Kidney (tissue), 14 donors: ENCODE data around the gene MYADM. TPM values are rescaled to one million over a fixed set of nuclear protein-coding genes. Genes with fewer than 3 reads are reported as not detected.

ENCODE experiments used
- DNase-seq, 5 donors: peaks; one replicate each; pipeline ENCODE4 v3.0.0-alpha.2; 2013 to 2020
- FAIRE-seq: peaks from 2 replicates; lab custom pipeline; 2012; peaks lifted over from hg19 to GRCh38; lab: Jason Lieb, UNC
- H3K27ac ChIP-seq, 2 donors: one replicate each; pipeline ENCODE4 v1.7.0; 2013; ENCODE audit warnings: low read depth in 2 of 2, low read length in 2 of 2, inconsistent platforms in 1 of 2
- H3K27me3 ChIP-seq: one replicate; pipeline ENCODE4 v1.7.1; 2013; ENCODE audit warnings: low read length, inconsistent platforms; ENCODE audit not compliant: control insufficient read depth, insufficient read depth
- H3K36me3 ChIP-seq, 3 donors: one replicate each; pipeline versions ENCODE4 v1.7.0 to v1.7.1; 2013; ENCODE audit warnings: low read length in 3 of 3, control low read depth in 1 of 3, inconsistent platforms in 1 of 3; ENCODE audit not compliant: insufficient read depth in 3 of 3, control insufficient read depth in 2 of 3
- H3K4me1 ChIP-seq, 3 donors: one replicate each; pipeline versions ENCODE4 v1.7.0 to v1.7.1; 2013; ENCODE audit warnings: low read length in 3 of 3, inconsistent platforms in 1 of 3, low read depth in 1 of 3; ENCODE audit not compliant: control insufficient read depth in 2 of 3, insufficient read depth in 2 of 3
- H3K4me3 ChIP-seq, 3 donors: one replicate each; pipeline versions ENCODE4 v1.7.0 to v1.8.1; 2013; ENCODE audit warnings: low read length in 3 of 3, control low read depth in 1 of 3, inconsistent platforms in 1 of 3
- H3K9ac ChIP-seq, 3 donors: one replicate each; pipeline versions ENCODE4 v1.7.0 to v1.7.1; 2013; ENCODE audit warnings: low read length in 3 of 3, control low read depth in 1 of 3, inconsistent platforms in 1 of 3
- H3K9me3 ChIP-seq, 3 donors: one replicate each; pipeline versions ENCODE4 v1.7.0 to v1.7.1; 2013; ENCODE audit warnings: low read length in 3 of 3, control low read depth in 1 of 3, inconsistent platforms in 1 of 3; ENCODE audit not compliant: control insufficient read depth in 2 of 3, insufficient read depth in 1 of 3
- CTCF ChIP-seq: IDR thresholded peaks from 3 replicates; pipeline ENCODE4 v1.5.1; 2012; ENCODE audit warnings: mild to moderate bottlenecking, moderate library complexity, borderline replicate concordance; ENCODE audit not compliant: insufficient read depth; ENCODE audit errors: extremely low read depth
- intact Hi-C: fragments of 100-400 bp; cut with DNase I; formaldehyde crosslinking; loops from one replicate; pipeline ENCODE4 v1.11.1; 2022
- polyA plus RNA-seq: library from polyadenylated mRNA; stranded (reverse); fragments of 350-450 nt; fragmentation: Illumina TruSeq; extraction: RNeasy Lipid Tissue Mini Kit (QIAGEN cat#74804); gene quantifications from one replicate; pipeline ENCODE4 v1.2.3, GENCODE V29; 2014; ENCODE audit warnings: low read depth, low replicate concordance; ENCODE audit not compliant: insufficient read depth
- total RNA-seq: library from RNA; stranded (reverse); fragmentation: NEBNext Ultra II Directional; extraction: Animal tissue kit (Norgen Biotek cat#: 25700); gene quantifications from one replicate; pipeline ENCODE4 v1.2.1, GENCODE V29; 2021
- donor health status: control.
- donor health status: control.
- donor health status: control.
- donor health status: control.
- donor health status: control.
- donor health status: DM: yes; HTN: yes; CAD: no.
- donor health status: Normal renal cell carcinoma (clear cell type).

MYADM gene
- total and polyA plus RNA-seq, 2 donors from 2014 or later = 13.1 to 90.3 TPM

GRCh38 chr19:53897459-53897858, 29.8 kb downstream of the MYADM start:
- DNase-seq (no peak), FAIRE-seq (no peak)
- intact Hi-C loops = no loop called here
- no peak for TF ChIP-seq CTCF
- Histone ChIP-seq H3K27ac (no peak overlapping the region), H3K27me3 (no peaks in the 10 kb centered on the region), H3K9me3 (peaks cover 0 to 2% (median 0%) of the 10 kb centered on the region in 3 donors), H3K4me1 (no peaks in the 10 kb centered on the region), H3K9ac (no peak overlapping the region), H3K4me3 (no peak overlapping the region), H3K36me3 (no peaks in the 10 kb centered on the region)

GRCh38 chr19:53898166-53898565, 30.5 kb downstream of the MYADM start:
- no peaks in the 10 kb centered on the region for H3K36me3 ChIP-seq
- no peak for TF ChIP-seq CTCF
- H3K9me3 ChIP-seq = peaks cover 0 to 2% (median 0%) of the 10 kb centered on the region in 3 donors
- no peak overlapping the region for H3K4me3 ChIP-seq
- intact Hi-C loops = no loop called here
- DNase-seq (peak in 1 of 5 donors; percentile 32), FAIRE-seq (no peak)
- H3K27ac ChIP-seq = no peak overlapping the region
- no peaks in the 10 kb centered on the region for H3K27me3 ChIP-seq
- H3K9ac ChIP-seq = no peak overlapping the region
- H3K4me1 ChIP-seq = no peaks in the 10 kb centered on the region

GRCh38 chr19:53898636-53899341, 31.1 kb downstream of the MYADM start:
- no peaks in the 10 kb centered on the region for H3K27me3 ChIP-seq
- no peak overlapping the region for H3K27ac ChIP-seq
- no peaks in the 10 kb centered on the region for H3K36me3 ChIP-seq
- FAIRE-seq = no peak
- H3K4me1 ChIP-seq = no peaks in the 10 kb centered on the region
- intact Hi-C loops = no loop called here
- H3K4me3 ChIP-seq = no peak overlapping the region
- no peak for TF ChIP-seq CTCF
- peaks cover 0 to 2% (median 0%) of the 10 kb centered on the region in 3 donors for H3K9me3 ChIP-seq
- DNase-seq = peak in 1 of 5 donors; percentile 66
- no peak overlapping the region for H3K9ac ChIP-seq
